HepG2 (cell line): ENCODE measurements around the gene SCYGR8. TPM values are rescaled to one million over a fixed set of nuclear protein-coding genes. Genes with fewer than 3 reads are reported as not detected.
A peak's percentile ranks its signal among the peaks of the same experiment; 100 is the strongest.

Experiments used
- ATAC-seq: fragments of 200-7000 bp; cut with Tn5 transposase; 3 replicates; pipeline ENCODE4 v1.9.1; 2020; ENCODE audit warnings: mild to moderate bottlenecking, moderate library complexity
- Bru-seq: library from RNA; stranded (reverse); fragments of 400-500 nt; gene quantifications from one replicate; lab custom pipeline; 2021; lab: Mats Ljungman, UMichigan
- BruChase-seq, 2 experiments: library from RNA; stranded (reverse); fragments of 400-500 nt; gene quantifications; one replicate each; lab custom pipeline; 2021; lab: Mats Ljungman, UMichigan
- BruUV-seq: library from RNA; stranded (reverse); fragments of 400-500 nt; replicated peaks from 2 replicates; lab custom pipeline; 2021; lab: Mats Ljungman, UMichigan
- CTCF ChIA-PET: fragments of 300-600 bp; formaldehyde crosslinking; extraction: SDS; loops from one replicate; lab custom pipeline; 2021; ENCODE audit warnings: low total read pairs, inconsistent platforms, low intra/inter-chr PET ratio; lab: Yijun Ruan, JAX
- POLR2A ChIA-PET: fragments of 350-600 bp; sonication (Branson Sonifier 250); formaldehyde crosslinking; loops from one replicate; lab custom pipeline; 2020; ENCODE audit warnings: antibody characterized with exemption, inconsistent platforms; lab: Yijun Ruan, JAX
- DNase-seq: peaks from one replicate; pipeline ENCODE4 v3.0.0-alpha.2; 2015; ENCODE audit warnings: low spot score
- FAIRE-seq: peaks from 3 replicates; lab custom pipeline; 2011; peaks lifted over from hg19 to GRCh38; lab: Jason Lieb, UNC
- H2AFZ ChIP-seq: one replicate; pipeline ENCODE4 v1.6.1; 2011; ENCODE audit warnings: low read length, inconsistent platforms
- H3K27ac ChIP-seq: fragments of 300-600 bp; 3 replicates; pipeline ENCODE4 v1.8.0; 2011; ENCODE audit warnings: mixed run types, mild to moderate bottlenecking, mixed read lengths, low read length, inconsistent platforms; ENCODE audit not compliant: insufficient read depth; ENCODE audit errors: extremely low read length
- H3K27me3 ChIP-seq, 2 experiments: fragments of 200-600 bp in 1 of 2; 2 replicates in 1 of 2; 3 replicates in 1 of 2; pipeline versions ENCODE4 v1.6.0 to v1.8.0; 2011; ENCODE audit warnings: low read length in 2 of 2, mild to moderate bottlenecking in 2 of 2, moderate library complexity in 2 of 2, inconsistent platforms in 1 of 2; ENCODE audit not compliant: insufficient read depth in 2 of 2, control insufficient read depth in 1 of 2
- H3K36me3 ChIP-seq, 2 experiments: fragments of 200-600 bp in 1 of 2; replicated peaks in 1 of 2; 2 replicates in 1 of 2; 3 replicates in 1 of 2; pipeline versions ENCODE4 v1.5.1 to v1.8.0; 2011; ENCODE audit warnings: low read length in 2 of 2, inconsistent platforms in 1 of 2; ENCODE audit not compliant: insufficient read depth in 2 of 2, control insufficient read depth in 1 of 2
- H3K4me1 ChIP-seq: 2 replicates; pipeline ENCODE4 v1.5.1; 2012; ENCODE audit warnings: low read length, inconsistent platforms; ENCODE audit not compliant: insufficient read depth
- H3K4me2 ChIP-seq: 2 replicates; pipeline ENCODE4 v1.6.0; 2011; ENCODE audit warnings: low read depth, low read length, inconsistent platforms
- H3K4me3 ChIP-seq, 3 experiments: fragments of 200-600 bp in 1 of 3; sonication (generic), shearing (Covaris generic) in 1 of 3; replicated peaks in 1 of 3; 2 replicates each; pipeline ENCODE4 v1.5.1; 2011 to 2016; ENCODE audit warnings: low read length in 3 of 3, inconsistent platforms in 2 of 3, low read depth in 2 of 3, mild to moderate bottlenecking in 2 of 3, control low read depth in 1 of 3, mixed read lengths in 1 of 3; ENCODE audit not compliant: insufficient read depth in 1 of 3
- H3K79me2 ChIP-seq: one replicate; pipeline ENCODE4 v1.6.1; 2011; ENCODE audit warnings: low read length, inconsistent platforms; ENCODE audit not compliant: insufficient read depth
- H3K9ac ChIP-seq: 2 replicates; pipeline ENCODE4 v1.6.0; 2011; ENCODE audit warnings: mild to moderate bottlenecking, low read depth, low read length, inconsistent platforms; ENCODE audit not compliant: insufficient read depth
- H3K9me3 ChIP-seq: 2 replicates; pipeline ENCODE4 v1.5.1; 2012; ENCODE audit warnings: mild to moderate bottlenecking, low read length
- H4K20me1 ChIP-seq: 2 replicates; pipeline ENCODE4 v1.6.0; 2011; ENCODE audit warnings: inconsistent platforms, mild to moderate bottlenecking, low read length, moderate library complexity; ENCODE audit not compliant: insufficient read depth
- HMG20B ChIP-seq: conservative IDR thresholded peaks from 2 replicates; pipeline ENCODE4 v1.6.1; 2016; ENCODE audit warnings: missing genetic modification reagents, missing compliant biosample characterization
- NFE2L2 ChIP-seq: fragments of 150-350 bp; IDR thresholded peaks from 2 replicates; pipeline ENCODE4 v1.6.1; 2014; ENCODE audit warnings: low read length
- ZNF33B ChIP-seq: sonication (generic); formaldehyde crosslinking; IDR thresholded peaks from 2 replicates; pipeline ENCODE4 v1.5.1; 2020; ENCODE audit warnings: mild to moderate bottlenecking, missing genetic modification reagents
- WGBS: methylation state at CpG from one replicate; pipeline ENCODE4 v1.1.6; 2017; ENCODE audit warnings: low lambda C conversion rate; 5-methylcytosine and 5-hydroxymethylcytosine counted together
- in situ Hi-C: cut with HindIII; loops from 2 replicates; pipeline ENCODE4 v1.10.0; 2017; ENCODE audit warnings: low pct_unique_long_range_greater_than_20kb; ENCODE audit not compliant: extremely low pct_ligation_motif_present
- intact Hi-C: fragments of 100-400 bp; cut with micrococcal nuclease; formaldehyde crosslinking; loops from one replicate; pipeline ENCODE4 v1.10.0; 2022; ENCODE audit not compliant: unreplicated experiment
- long read RNA-seq, 2 experiments: library from RNA in 1 of 2; library from polyadenylated mRNA in 1 of 2; stranded (forward) in 1 of 2; unstranded in 1 of 2; transcript quantifications; one replicate each; pipeline ENCODE4 v2.0.0, GENCODE V29; 2019 to 2022
- polyA minus RNA-seq, 3 experiments: library from RNA; depleted of rRNA, polyadenylated mRNA; stranded (reverse); fragments of >200 nt; gene quantifications; 2 replicates each; pipeline ENCODE4 v1.2.3, GENCODE V29; 2011; ENCODE audit warnings: low replicate concordance in 1 of 3
- polyA plus RNA-seq, 8 experiments: library from polyadenylated mRNA; depleted of rRNA in 3 of 8; stranded (reverse) in 7 of 8; unstranded in 1 of 8; fragments of >200 nt; fragmentation: Illumina TruSeq in 4 of 8; extraction: Trizol in 4 of 8; gene quantifications; 2 replicates each; pipeline versions ENCODE4 v1.2.1 to v1.2.3, GENCODE V29; 2011 to 2016; ENCODE audit warnings: low read depth in 4 of 8, missing spikeins in 1 of 8, mixed read lengths in 1 of 8; ENCODE audit not compliant: insufficient read depth in 1 of 8
- total RNA-seq, 5 experiments: library from RNA; depleted of rRNA; stranded (reverse); fragments of >200 nt; fragmentation: Illumina TruSeq; extraction: Trizol; gene quantifications; 2 replicates each; pipeline ENCODE4 v1.2.3, GENCODE V29; 2016; ENCODE audit warnings: low read depth in 1 of 5
- TF ChIP-seq, protein P1 (sequence below): sonication (generic); formaldehyde crosslinking; IDR thresholded peaks from 2 replicates; pipeline ENCODE4 v1.5.1; 2020; ENCODE audit warnings: mild to moderate bottlenecking, missing genetic modification reagents, moderate library complexity

The SCYGR8 gene, protein sequence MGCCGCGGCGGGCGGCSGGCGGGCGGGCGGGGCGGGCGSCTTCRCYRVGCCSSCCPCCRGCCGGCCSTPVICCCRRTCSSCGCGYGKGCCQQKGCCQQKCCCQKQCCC
- not detected in 2 replicates for total RNA-seq (2016; rRNA removed; fragmentation: Illumina TruSeq; extraction: Trizol)
- not detected in 2 replicates for total RNA-seq (2016; cell fraction: cytosol; rRNA removed; fragmentation: Illumina TruSeq; extraction: Trizol; ENCODE audit: low read depth)
- not detected in 2 replicates for total RNA-seq (2016; cell fraction: insoluble cytoplasmic fraction; rRNA removed; fragmentation: Illumina TruSeq; extraction: Trizol)
- not detected in 2 replicates for total RNA-seq (2016; cell fraction: membrane; rRNA removed; fragmentation: Illumina TruSeq; extraction: Trizol)
- total RNA-seq (2016; cell fraction: nucleus; rRNA removed; fragmentation: Illumina TruSeq; extraction: Trizol), result not detected in 2 replicates
- polyA plus RNA-seq (2011; rRNA removed), result not detected in 2 replicates
- not detected in 2 replicates for polyA plus RNA-seq (2011; cell fraction: cytosol; rRNA removed)
- not detected in 2 replicates for polyA plus RNA-seq (2011; cell fraction: nucleus; rRNA removed)
- polyA plus RNA-seq (2012), result not detected in 2 replicates
- not detected in 2 replicates for polyA plus RNA-seq (2016; cell fraction: cytosol; fragmentation: Illumina TruSeq; extraction: Trizol; ENCODE audit: low read depth)
- not detected in 2 replicates for polyA plus RNA-seq (2016; cell fraction: insoluble cytoplasmic fraction; fragmentation: Illumina TruSeq; extraction: Trizol; ENCODE audit: low read depth)
- polyA plus RNA-seq (2016; cell fraction: membrane; fragmentation: Illumina TruSeq; extraction: Trizol; ENCODE audit: low read depth), result not detected in 2 replicates
- polyA plus RNA-seq (2016; cell fraction: nucleus; fragmentation: Illumina TruSeq; extraction: Trizol; ENCODE audit: insufficient read depth, low read depth), result not detected in 2 replicates
- not detected in 2 replicates for polyA minus RNA-seq (2011; rRNA and poly(A)+ RNA removed; ENCODE audit: low replicate concordance)
- polyA minus RNA-seq (2011; cell fraction: cytosol; rRNA and poly(A)+ RNA removed), result not detected in 2 replicates
- not detected in 2 replicates for polyA minus RNA-seq (2011; cell fraction: nucleus; rRNA and poly(A)+ RNA removed)
- not detected for Bru-seq, nascent RNA
- BruChase-seq, experiment 1, labeled RNA remaining after a 6-hour chase, result not detected
- not detected for BruChase-seq, experiment 2, labeled RNA remaining after a 2-hour chase
- long read RNA-seq, experiment 1, result 0 reads
- long read RNA-seq, experiment 2, result 0 reads

DNA sequence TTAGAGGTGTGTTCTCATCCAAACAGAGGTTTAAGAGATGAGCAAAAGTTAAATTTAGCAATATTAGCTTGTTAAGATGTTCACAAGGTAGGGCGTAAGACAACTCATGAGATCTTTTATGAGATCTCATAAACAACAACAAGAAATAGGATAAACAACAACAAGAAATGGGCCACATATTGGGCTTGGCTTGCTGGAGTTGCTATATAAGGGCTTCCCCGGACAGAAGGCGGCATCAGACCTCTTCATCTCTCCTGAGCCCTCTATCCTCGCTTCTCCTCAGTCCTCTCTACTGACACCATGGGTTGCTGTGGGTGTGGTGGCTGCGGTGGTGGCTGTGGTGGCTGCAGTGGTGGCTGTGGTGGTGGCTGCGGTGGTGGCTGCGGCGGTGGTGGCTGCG is at the start of gene SCYGR8:
SCYGR8 (plus strand) TSS at position 301 of the 400 bp plus-strand sequence; CDS start at position 301, 0 bp downstream.
- TF ChIP-seq HMG20B (no peak), ZNF33B (CRISPR knock-in tag) (no peak), NFE2L2 (no peak)
- TF ChIP-seq, protein P1, sequence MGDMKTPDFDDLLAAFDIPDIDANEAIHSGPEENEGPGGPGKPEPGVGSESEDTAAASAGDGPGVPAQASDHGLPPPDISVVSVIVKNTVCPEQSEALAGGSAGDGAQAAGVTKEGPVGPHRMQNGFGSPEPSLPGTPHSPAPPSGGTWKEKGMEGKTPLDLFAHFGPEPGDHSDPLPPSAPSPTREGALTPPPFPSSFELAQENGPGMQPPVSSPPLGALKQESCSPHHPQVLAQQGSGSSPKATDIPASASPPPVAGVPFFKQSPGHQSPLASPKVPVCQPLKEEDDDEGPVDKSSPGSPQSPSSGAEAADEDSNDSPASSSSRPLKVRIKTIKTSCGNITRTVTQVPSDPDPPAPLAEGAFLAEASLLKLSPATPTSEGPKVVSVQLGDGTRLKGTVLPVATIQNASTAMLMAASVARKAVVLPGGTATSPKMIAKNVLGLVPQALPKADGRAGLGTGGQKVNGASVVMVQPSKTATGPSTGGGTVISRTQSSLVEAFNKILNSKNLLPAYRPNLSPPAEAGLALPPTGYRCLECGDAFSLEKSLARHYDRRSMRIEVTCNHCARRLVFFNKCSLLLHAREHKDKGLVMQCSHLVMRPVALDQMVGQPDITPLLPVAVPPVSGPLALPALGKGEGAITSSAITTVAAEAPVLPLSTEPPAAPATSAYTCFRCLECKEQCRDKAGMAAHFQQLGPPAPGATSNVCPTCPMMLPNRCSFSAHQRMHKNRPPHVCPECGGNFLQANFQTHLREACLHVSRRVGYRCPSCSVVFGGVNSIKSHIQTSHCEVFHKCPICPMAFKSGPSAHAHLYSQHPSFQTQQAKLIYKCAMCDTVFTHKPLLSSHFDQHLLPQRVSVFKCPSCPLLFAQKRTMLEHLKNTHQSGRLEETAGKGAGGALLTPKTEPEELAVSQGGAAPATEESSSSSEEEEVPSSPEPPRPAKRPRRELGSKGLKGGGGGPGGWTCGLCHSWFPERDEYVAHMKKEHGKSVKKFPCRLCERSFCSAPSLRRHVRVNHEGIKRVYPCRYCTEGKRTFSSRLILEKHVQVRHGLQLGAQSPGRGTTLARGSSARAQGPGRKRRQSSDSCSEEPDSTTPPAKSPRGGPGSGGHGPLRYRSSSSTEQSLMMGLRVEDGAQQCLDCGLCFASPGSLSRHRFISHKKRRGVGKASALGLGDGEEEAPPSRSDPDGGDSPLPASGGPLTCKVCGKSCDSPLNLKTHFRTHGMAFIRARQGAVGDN (CRISPR knock-in tag), result 0 out of 2 replicates have a peak, but pooled peaks have one; percentile 6
- 67% methylated on average over 5 of the region's 9 CpGs for WGBS
- Histone ChIP-seq H3K27me3 (peaks cover 0 to 9% of the 10 kb centered on the region in 2 experiments; a peak in 2 of 5 replicates), H3K9me3 (no peaks in the 10 kb centered on the region), H3K9ac (no peak within 1 kb of the TSS), H3K4me1 (peaks cover 12% of the 10 kb centered on the region; the same call in 1 of the 2 replicates), H3K4me2 (no peak within 1 kb of the TSS), H3K36me3 (no peaks in the 10 kb centered on the region), H3K4me3 (no peak within 1 kb of the TSS), H4K20me1 (no peaks in the 10 kb centered on the region), H3K27ac (no peak within 1 kb of the TSS), H2AFZ (no peak within 1 kb of the TSS), H3K79me2 (no peaks in the 10 kb centered on the region)
- POLR2A ChIA-PET, result no interaction called here
- BruUV-seq, result no TSS peak
- FAIRE-seq, result no peak
- ATAC-seq, result no peak
- DNase-seq, result no peak
- in situ Hi-C loops, result no loop called here
- intact Hi-C loops, result no loop called here
- CTCF ChIA-PET, result no interaction called here
